ENCODE measurements around the gene NHLRC4. TPM values are rescaled to one million over a fixed set of nuclear protein-coding genes. Genes with fewer than 3 reads are reported as not detected.

Gene NHLRC4
- total and polyA plus RNA-seq, 2 donors (not counting 1 experiment from before 2014, with no cell fraction given) = 2.2 to 4.2 TPM

- DNase-seq (no peak), ATAC-seq (ENCODE audit: low read depth) (no peak)
- H3K4me3 Mint-ChIP-seq = no peak overlapping the region
- no peak overlapping the region for H3K4me3 ChIP-seq (ENCODE audit: control extremely low read depth in 1 of 5, extremely low read depth in 1 of 5, insufficient read depth in 1 of 5, low read depth in 2 of 5, low read length in 4 of 5)
- WGBS (ENCODE audit: insufficient coverage) = 68% methylated on average over 12 of the region's 13 CpGs
- intact Hi-C loops (cut with micrococcal nuclease) = no loop called here
- H3K27me3 ChIP-seq (replicated peaks in 1 of 4; ENCODE audit: control extremely low read depth in 1 of 4, control insufficient read depth in 3 of 4, insufficient read depth in 4 of 4, low read length in 3 of 4) = no peaks in the 10 kb centered on the region
- no peak overlapping the region for H3K27ac Mint-ChIP-seq
- H3K79me2 ChIP-seq (ENCODE audit: control insufficient read depth, insufficient read depth, low read length) = peaks cover 30% of the 10 kb centered on the region
- H3K4me2 ChIP-seq (replicated peaks; ENCODE audit: low read depth, low read length, poor library complexity, severe bottlenecking) = no peak overlapping the region
- no peaks in the 10 kb centered on the region for H3K27me3 Mint-ChIP-seq
- peaks cover 29% of the 10 kb centered on the region for H4K20me1 ChIP-seq (ENCODE audit: control insufficient read depth, insufficient read depth, low read length, poor library complexity, severe bottlenecking)
- no peak overlapping the region for H3K9ac ChIP-seq (ENCODE audit: low read length)
- H3K4me1 ChIP-seq (ENCODE audit: control insufficient read depth in 2 of 2, insufficient read depth in 2 of 2, low read length in 2 of 2) = peaks cover 0 to 3% of the 10 kb centered on the region in 2 donors
- H2AFZ ChIP-seq (ENCODE audit: insufficient read depth, low read depth, low read length, poor library complexity, severe bottlenecking) = no peak overlapping the region
- H3K36me3 ChIP-seq (replicated peaks in 1 of 2; ENCODE audit: control extremely low read depth in 1 of 2, control insufficient read depth in 1 of 2, extremely low read depth in 1 of 2, insufficient read depth in 2 of 2, low read length in 1 of 2) = no peaks in the 10 kb centered on the region
- no peak overlapping the region for H3K27ac ChIP-seq (ENCODE audit: low read length in 2 of 2)
- ChIA-PET POLR2A (no interaction called here), CTCF (no interaction called here)
- H3K9me3 Mint-ChIP-seq (ENCODE audit: insufficient read depth) = no peaks in the 10 kb centered on the region
- H3K9me3 ChIP-seq (ENCODE audit: control extremely low read depth in 1 of 3, control insufficient read depth in 2 of 3, insufficient read depth in 1 of 3, low read length in 2 of 3) = no peaks in the 10 kb centered on the region
- TF ChIP-seq EZH2 (IDR thresholded peaks at IDR 0.05; ENCODE audit: borderline replicate concordance, insufficient read depth, low read depth, low read length, poor library complexity, severe bottlenecking) = no peak
- no peak for TF ChIP-seq CTCF (IDR thresholded peaks at IDR 0.05)
- peaks cover 12% of the 10 kb centered on the region for H3K4me1 Mint-ChIP-seq
Measured at GRCh38 chr16:615122-615521, 48.3 kb downstream of the NHLRC4 start.

GRCh38 chr16:616733-617586 is 50.2 kb downstream of the NHLRC4 start:
- no peak overlapping the region for H3K27ac Mint-ChIP-seq
- Histone ChIP-seq H3K9me3 (ENCODE audit: control extremely low read depth in 1 of 3, control insufficient read depth in 2 of 3, insufficient read depth in 1 of 3, low read length in 2 of 3) (no peaks in the 10 kb centered on the region), H3K27me3 (replicated peaks in 1 of 4; ENCODE audit: control extremely low read depth in 1 of 4, control insufficient read depth in 3 of 4, insufficient read depth in 4 of 4, low read length in 3 of 4) (no peaks in the 10 kb centered on the region), H3K9ac (ENCODE audit: low read length) (no peak overlapping the region), H3K27ac (ENCODE audit: low read length in 2 of 2) (no peak overlapping the region), H2AFZ (ENCODE audit: insufficient read depth, low read depth, low read length, poor library complexity, severe bottlenecking) (no peak overlapping the region), H3K36me3 (replicated peaks in 1 of 2; ENCODE audit: control extremely low read depth in 1 of 2, control insufficient read depth in 1 of 2, extremely low read depth in 1 of 2, insufficient read depth in 2 of 2, low read length in 1 of 2) (no peaks in the 10 kb centered on the region), H4K20me1 (ENCODE audit: control insufficient read depth, insufficient read depth, low read length, poor library complexity, severe bottlenecking) (peaks cover 15% of the 10 kb centered on the region), H3K4me2 (replicated peaks; ENCODE audit: low read depth, low read length, poor library complexity, severe bottlenecking) (no peak overlapping the region), H3K4me3 (ENCODE audit: control extremely low read depth in 1 of 5, extremely low read depth in 1 of 5, insufficient read depth in 1 of 5, low read depth in 2 of 5, low read length in 4 of 5) (no peak overlapping the region), H3K79me2 (ENCODE audit: control insufficient read depth, insufficient read depth, low read length) (peaks cover 21% of the 10 kb centered on the region), H3K4me1 (ENCODE audit: control insufficient read depth in 2 of 2, insufficient read depth in 2 of 2, low read length in 2 of 2) (peaks cover 0 to 3% of the 10 kb centered on the region in 2 donors)
- ChIA-PET CTCF (no interaction called here), POLR2A (interaction anchor here (0.7 kb wide), 1 partner anchor 25 kb away, joined by 4 read pairs; no protein-coding TSS in a partner anchor)
- no peaks in the 10 kb centered on the region for H3K9me3 Mint-ChIP-seq (ENCODE audit: insufficient read depth)
- TF ChIP-seq EZH2 (IDR thresholded peaks at IDR 0.05; ENCODE audit: borderline replicate concordance, insufficient read depth, low read depth, low read length, poor library complexity, severe bottlenecking) (no peak), CTCF (IDR thresholded peaks at IDR 0.05) (no peak)
- H3K27me3 Mint-ChIP-seq = no peaks in the 10 kb centered on the region
- peaks cover 9% of the 10 kb centered on the region for H3K4me1 Mint-ChIP-seq
- DNase-seq = no peak
- no peak for ATAC-seq (ENCODE audit: low read depth)
- 97% methylated on average over 39 of the region's 39 CpGs for WGBS (ENCODE audit: insufficient coverage)
- intact Hi-C loops (cut with micrococcal nuclease) = no loop called here
- no peak overlapping the region for H3K4me3 Mint-ChIP-seq
